HepG2 (cell line): Measurements from ENCODE around the gene C14orf119. TPM values are rescaled to one million over a fixed set of nuclear protein-coding genes. Genes with fewer than 3 reads are reported as not detected.

Source experiments
- ATAC-seq: fragments of 200-7000 bp; cut with Tn5 transposase; 3 replicates; pipeline ENCODE4 v1.9.1; 2020; ENCODE audit warnings: mild to moderate bottlenecking, moderate library complexity
- BruUV-seq: library from RNA; stranded (reverse); fragments of 400-500 nt; replicated peaks from 2 replicates; lab custom pipeline; 2021; lab: Mats Ljungman, UMichigan
- CTCF ChIA-PET: fragments of 300-600 bp; formaldehyde crosslinking; extraction: SDS; loops from one replicate; lab custom pipeline; 2021; ENCODE audit warnings: low total read pairs, inconsistent platforms, low intra/inter-chr PET ratio; lab: Yijun Ruan, JAX
- POLR2A ChIA-PET: fragments of 350-600 bp; sonication (Branson Sonifier 250); formaldehyde crosslinking; loops from one replicate; lab custom pipeline; 2020; ENCODE audit warnings: antibody characterized with exemption, inconsistent platforms; lab: Yijun Ruan, JAX
- DNase-seq: peaks from one replicate; pipeline ENCODE4 v3.0.0-alpha.2; 2015; ENCODE audit warnings: low spot score
- FAIRE-seq: peaks from 3 replicates; lab custom pipeline; 2011; peaks lifted over from hg19 to GRCh38; lab: Jason Lieb, UNC
- H2AFZ ChIP-seq: one replicate; pipeline ENCODE4 v1.6.1; 2011; ENCODE audit warnings: low read length, inconsistent platforms
- H3K27ac ChIP-seq: fragments of 300-600 bp; 3 replicates; pipeline ENCODE4 v1.8.0; 2011; ENCODE audit warnings: mixed run types, mild to moderate bottlenecking, mixed read lengths, low read length, inconsistent platforms; ENCODE audit not compliant: insufficient read depth; ENCODE audit errors: extremely low read length
- H3K27me3 ChIP-seq, 2 experiments: fragments of 200-600 bp in 1 of 2; 2 replicates in 1 of 2; 3 replicates in 1 of 2; pipeline versions ENCODE4 v1.6.0 to v1.8.0; 2011; ENCODE audit warnings: low read length in 2 of 2, mild to moderate bottlenecking in 2 of 2, moderate library complexity in 2 of 2, inconsistent platforms in 1 of 2; ENCODE audit not compliant: insufficient read depth in 2 of 2, control insufficient read depth in 1 of 2
- H3K36me3 ChIP-seq, 2 experiments: fragments of 200-600 bp in 1 of 2; replicated peaks in 1 of 2; 2 replicates in 1 of 2; 3 replicates in 1 of 2; pipeline versions ENCODE4 v1.5.1 to v1.8.0; 2011; ENCODE audit warnings: low read length in 2 of 2, inconsistent platforms in 1 of 2; ENCODE audit not compliant: insufficient read depth in 2 of 2, control insufficient read depth in 1 of 2
- H3K4me1 ChIP-seq: 2 replicates; pipeline ENCODE4 v1.5.1; 2012; ENCODE audit warnings: low read length, inconsistent platforms; ENCODE audit not compliant: insufficient read depth
- H3K4me2 ChIP-seq: 2 replicates; pipeline ENCODE4 v1.6.0; 2011; ENCODE audit warnings: low read depth, low read length, inconsistent platforms
- H3K4me3 ChIP-seq, 3 experiments: fragments of 200-600 bp in 1 of 3; sonication (generic), shearing (Covaris generic) in 1 of 3; replicated peaks in 1 of 3; 2 replicates each; pipeline ENCODE4 v1.5.1; 2011 to 2016; ENCODE audit warnings: low read length in 3 of 3, inconsistent platforms in 2 of 3, low read depth in 2 of 3, mild to moderate bottlenecking in 2 of 3, control low read depth in 1 of 3, mixed read lengths in 1 of 3; ENCODE audit not compliant: insufficient read depth in 1 of 3
- H3K79me2 ChIP-seq: one replicate; pipeline ENCODE4 v1.6.1; 2011; ENCODE audit warnings: low read length, inconsistent platforms; ENCODE audit not compliant: insufficient read depth
- H3K9ac ChIP-seq: 2 replicates; pipeline ENCODE4 v1.6.0; 2011; ENCODE audit warnings: mild to moderate bottlenecking, low read depth, low read length, inconsistent platforms; ENCODE audit not compliant: insufficient read depth
- H3K9me3 ChIP-seq: 2 replicates; pipeline ENCODE4 v1.5.1; 2012; ENCODE audit warnings: mild to moderate bottlenecking, low read length
- H4K20me1 ChIP-seq: 2 replicates; pipeline ENCODE4 v1.6.0; 2011; ENCODE audit warnings: inconsistent platforms, mild to moderate bottlenecking, low read length, moderate library complexity; ENCODE audit not compliant: insufficient read depth
- ATF7 ChIP-seq, 2 experiments: fragments of 450-650 bp in 1 of 2; sonication (generic) in 1 of 2; formaldehyde crosslinking in 1 of 2; IDR thresholded peaks; 2 replicates each; pipeline versions ENCODE4 v1.4.0 to v1.6.1; 2016 to 2020; ENCODE audit warnings: antibody characterized with exemption in 1 of 2, mild to moderate bottlenecking in 1 of 2, missing genetic modification reagents in 1 of 2
- BHLHE40 ChIP-seq: IDR thresholded peaks from 2 replicates; pipeline ENCODE4 v1.6.1; 2011; ENCODE audit warnings: low read length, improper control_type of control experiment
- KLF9 ChIP-seq: IDR thresholded peaks from 2 replicates; pipeline ENCODE4 v1.6.1; 2016; ENCODE audit warnings: low read depth
- NR1H2 ChIP-seq: sonication (generic); formaldehyde crosslinking; IDR thresholded peaks from 2 replicates; pipeline ENCODE4 v1.8.1; 2022; ENCODE audit warnings: low read depth, missing genetic modification reagents, borderline replicate concordance
- PBX2 ChIP-seq: IDR thresholded peaks from 2 replicates; pipeline ENCODE4 v1.6.1; 2016; ENCODE audit warnings: control low read depth
- POLR2A ChIP-seq, 2 experiments: IDR thresholded peaks; 2 replicates each; pipeline ENCODE4 v1.6.1; 2011; ENCODE audit warnings: low read depth in 2 of 2, low read length in 2 of 2, mild to moderate bottlenecking in 1 of 2, moderate library complexity in 1 of 2; ENCODE audit not compliant: insufficient read depth in 1 of 2
- SAFB2 ChIP-seq: sonication (generic); formaldehyde crosslinking; IDR thresholded peaks from 2 replicates; pipeline ENCODE4 v1.5.1; 2020; ENCODE audit warnings: missing genetic modification reagents, low read depth, mild to moderate bottlenecking, borderline replicate concordance
- ZBTB8A ChIP-seq: sonication (generic); formaldehyde crosslinking; IDR thresholded peaks from 2 replicates; pipeline ENCODE4 v1.4.0; 2020; ENCODE audit warnings: mild to moderate bottlenecking, low read depth, missing genetic modification reagents, borderline replicate concordance
- ZKSCAN5 ChIP-seq: sonication (generic); formaldehyde crosslinking; IDR thresholded peaks from 2 replicates; pipeline ENCODE4 v1.5.1; 2020; ENCODE audit warnings: mild to moderate bottlenecking, missing genetic modification reagents
- ZNF256 ChIP-seq: sonication (generic); formaldehyde crosslinking; conservative IDR thresholded peaks from 2 replicates; pipeline ENCODE4 v1.4.0; 2020; ENCODE audit warnings: missing genetic modification reagents
- ZNF451 ChIP-seq: sonication (generic); formaldehyde crosslinking; IDR thresholded peaks from 2 replicates; pipeline ENCODE4 v1.5.0; 2020; ENCODE audit warnings: mild to moderate bottlenecking, missing genetic modification reagents
- ZNF572 ChIP-seq: sonication (generic); formaldehyde crosslinking; IDR thresholded peaks from 2 replicates; pipeline ENCODE4 v1.5.1; 2020; ENCODE audit warnings: mild to moderate bottlenecking, missing genetic modification reagents
- ZNF782 ChIP-seq: sonication (generic); formaldehyde crosslinking; IDR thresholded peaks from 2 replicates; pipeline ENCODE4 v1.4.0; 2020; ENCODE audit warnings: missing genetic modification reagents, mild to moderate bottlenecking, borderline replicate concordance
- ZNF891 ChIP-seq: sonication (generic); formaldehyde crosslinking; IDR thresholded peaks from 2 replicates; pipeline ENCODE4 v1.5.0; 2020; ENCODE audit warnings: mild to moderate bottlenecking, missing genetic modification reagents
- WGBS: methylation state at CpG from one replicate; pipeline ENCODE4 v1.1.6; 2017; ENCODE audit warnings: low lambda C conversion rate; 5-methylcytosine and 5-hydroxymethylcytosine counted together
- in situ Hi-C: cut with HindIII; loops from 2 replicates; pipeline ENCODE4 v1.10.0; 2017; ENCODE audit warnings: low pct_unique_long_range_greater_than_20kb; ENCODE audit not compliant: extremely low pct_ligation_motif_present
- intact Hi-C: fragments of 100-400 bp; cut with micrococcal nuclease; formaldehyde crosslinking; loops from one replicate; pipeline ENCODE4 v1.10.0; 2022; ENCODE audit not compliant: unreplicated experiment
- polyA plus RNA-seq, 8 experiments: library from polyadenylated mRNA; depleted of rRNA in 3 of 8; stranded (reverse) in 7 of 8; unstranded in 1 of 8; fragments of >200 nt; fragmentation: Illumina TruSeq in 4 of 8; extraction: Trizol in 4 of 8; gene quantifications; 2 replicates each; pipeline versions ENCODE4 v1.2.1 to v1.2.3, GENCODE V29; 2011 to 2016; ENCODE audit warnings: low read depth in 4 of 8, missing spikeins in 1 of 8, mixed read lengths in 1 of 8; ENCODE audit not compliant: insufficient read depth in 1 of 8
- total RNA-seq, 5 experiments: library from RNA; depleted of rRNA; stranded (reverse); fragments of >200 nt; fragmentation: Illumina TruSeq; extraction: Trizol; gene quantifications; 2 replicates each; pipeline ENCODE4 v1.2.3, GENCODE V29; 2016; ENCODE audit warnings: low read depth in 1 of 5
- TF ChIP-seq, protein P1 (sequence below): sonication (generic); formaldehyde crosslinking; IDR thresholded peaks from 2 replicates; pipeline ENCODE4 v1.8.0; 2023; ENCODE audit warnings: mild to moderate bottlenecking, missing genetic modification reagents
- TF ChIP-seq, protein P2 (sequence below): sonication (generic); formaldehyde crosslinking; IDR thresholded peaks from 2 replicates; pipeline ENCODE4 v1.5.0; 2020; ENCODE audit warnings: mild to moderate bottlenecking, missing genetic modification reagents, borderline replicate concordance

Gene C14orf119
- total and polyA plus RNA-seq, 2 of the 13 experiments (the other 11 are each of a cell fraction or from before 2014, with no cell fraction given): 117 to 206 TPM

DNA sequence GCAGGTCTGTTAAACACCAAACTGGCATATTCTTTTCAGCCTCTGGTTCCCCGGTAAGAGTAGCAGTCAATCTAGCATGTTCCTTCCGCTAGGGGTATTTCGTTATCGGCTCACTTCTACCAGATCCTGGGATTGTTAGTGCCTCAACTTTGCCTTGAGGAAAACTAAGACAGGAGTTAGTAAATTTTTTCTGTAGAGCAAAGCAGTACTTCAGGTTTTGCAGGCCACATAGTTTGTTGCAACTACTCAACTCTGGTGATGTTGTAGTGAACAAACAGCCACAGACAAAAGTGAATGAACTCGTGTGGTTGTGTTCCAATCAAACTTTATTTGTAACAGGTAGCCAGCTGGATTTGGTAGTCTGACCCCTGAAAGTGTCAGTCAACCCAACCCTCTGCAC lies 31.7 kb upstream of the C14orf119 start:
- no peaks in the 10 kb centered on the region for H3K9me3 ChIP-seq
- peaks cover 74 to 88% of the 10 kb centered on the region in 2 experiments for H3K36me3 ChIP-seq
- POLR2A ChIA-PET: interaction anchor here (2.1 to 2.4 kb wide), 2 partner anchors 32 to 57 kb away, joined by 10 to 19 read pairs; partner anchors contain the start of genes ACIN1 and C14orf119
- peaks cover 21% of the 10 kb centered on the region for H3K79me2 ChIP-seq
- FAIRE-seq: no peak
- in situ Hi-C loops (no loop called here), intact Hi-C loops (no loop called here)
- no peak overlapping the region for H2AFZ ChIP-seq
- peaks cover 17% of the 10 kb centered on the region for H4K20me1 ChIP-seq
- WGBS: 95% methylated on average over 5 of the region's 5 CpGs
- DNase-seq: no peak
- no peaks in the 10 kb centered on the region for H3K27me3 ChIP-seq
- peaks cover 15% of the 10 kb centered on the region for H3K4me1 ChIP-seq
- CTCF ChIA-PET: no interaction called here
- H3K4me3 ChIP-seq: no peak overlapping the region
- BruUV-seq: no TSS peak
- H3K27ac ChIP-seq: no peak overlapping the region
- H3K9ac ChIP-seq: no peak overlapping the region
- no peak for ATAC-seq
- H3K4me2 ChIP-seq: no peak overlapping the region
- no peak for TF ChIP-seq ZNF256 (CRISPR knock-in tag)
- TF ChIP-seq POLR2A (IDR thresholded peaks at IDR 0.05; ENCODE audit: insufficient read depth in 1 of 2, low read depth in 2 of 2, low read length in 2 of 2): peak in 1 of 2 experiments; percentile 15; a peak in 1 of 4 replicates
- TF ChIP-seq NR1H2: no peak
- TF ChIP-seq SAFB2: no peak
- TF ChIP-seq, protein P1, sequence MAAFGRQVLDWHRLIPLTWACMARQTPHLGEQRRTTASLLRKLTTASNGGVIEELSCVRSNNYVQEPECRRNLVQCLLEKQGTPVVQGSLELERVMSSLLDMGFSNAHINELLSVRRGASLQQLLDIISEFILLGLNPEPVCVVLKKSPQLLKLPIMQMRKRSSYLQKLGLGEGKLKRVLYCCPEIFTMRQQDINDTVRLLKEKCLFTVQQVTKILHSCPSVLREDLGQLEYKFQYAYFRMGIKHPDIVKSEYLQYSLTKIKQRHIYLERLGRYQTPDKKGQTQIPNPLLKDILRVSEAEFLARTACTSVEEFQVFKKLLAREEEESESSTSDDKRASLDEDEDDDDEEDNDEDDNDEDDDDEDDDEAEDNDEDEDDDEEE: 0 out of 2 replicates have a peak, but pooled peaks have one; percentile 5
- no peak for TF ChIP-seq ZNF782 (CRISPR knock-in tag)
- no peak for TF ChIP-seq ZNF891
- no peak for TF ChIP-seq KLF9 (CRISPR knock-in tag)
- no peak for TF ChIP-seq PBX2 (CRISPR knock-in tag)
- no peak for TF ChIP-seq ZNF572 (CRISPR knock-in tag)
- no peak for TF ChIP-seq BHLHE40
- no peak for TF ChIP-seq ZNF451 (CRISPR knock-in tag)
- TF ChIP-seq, protein P2, sequence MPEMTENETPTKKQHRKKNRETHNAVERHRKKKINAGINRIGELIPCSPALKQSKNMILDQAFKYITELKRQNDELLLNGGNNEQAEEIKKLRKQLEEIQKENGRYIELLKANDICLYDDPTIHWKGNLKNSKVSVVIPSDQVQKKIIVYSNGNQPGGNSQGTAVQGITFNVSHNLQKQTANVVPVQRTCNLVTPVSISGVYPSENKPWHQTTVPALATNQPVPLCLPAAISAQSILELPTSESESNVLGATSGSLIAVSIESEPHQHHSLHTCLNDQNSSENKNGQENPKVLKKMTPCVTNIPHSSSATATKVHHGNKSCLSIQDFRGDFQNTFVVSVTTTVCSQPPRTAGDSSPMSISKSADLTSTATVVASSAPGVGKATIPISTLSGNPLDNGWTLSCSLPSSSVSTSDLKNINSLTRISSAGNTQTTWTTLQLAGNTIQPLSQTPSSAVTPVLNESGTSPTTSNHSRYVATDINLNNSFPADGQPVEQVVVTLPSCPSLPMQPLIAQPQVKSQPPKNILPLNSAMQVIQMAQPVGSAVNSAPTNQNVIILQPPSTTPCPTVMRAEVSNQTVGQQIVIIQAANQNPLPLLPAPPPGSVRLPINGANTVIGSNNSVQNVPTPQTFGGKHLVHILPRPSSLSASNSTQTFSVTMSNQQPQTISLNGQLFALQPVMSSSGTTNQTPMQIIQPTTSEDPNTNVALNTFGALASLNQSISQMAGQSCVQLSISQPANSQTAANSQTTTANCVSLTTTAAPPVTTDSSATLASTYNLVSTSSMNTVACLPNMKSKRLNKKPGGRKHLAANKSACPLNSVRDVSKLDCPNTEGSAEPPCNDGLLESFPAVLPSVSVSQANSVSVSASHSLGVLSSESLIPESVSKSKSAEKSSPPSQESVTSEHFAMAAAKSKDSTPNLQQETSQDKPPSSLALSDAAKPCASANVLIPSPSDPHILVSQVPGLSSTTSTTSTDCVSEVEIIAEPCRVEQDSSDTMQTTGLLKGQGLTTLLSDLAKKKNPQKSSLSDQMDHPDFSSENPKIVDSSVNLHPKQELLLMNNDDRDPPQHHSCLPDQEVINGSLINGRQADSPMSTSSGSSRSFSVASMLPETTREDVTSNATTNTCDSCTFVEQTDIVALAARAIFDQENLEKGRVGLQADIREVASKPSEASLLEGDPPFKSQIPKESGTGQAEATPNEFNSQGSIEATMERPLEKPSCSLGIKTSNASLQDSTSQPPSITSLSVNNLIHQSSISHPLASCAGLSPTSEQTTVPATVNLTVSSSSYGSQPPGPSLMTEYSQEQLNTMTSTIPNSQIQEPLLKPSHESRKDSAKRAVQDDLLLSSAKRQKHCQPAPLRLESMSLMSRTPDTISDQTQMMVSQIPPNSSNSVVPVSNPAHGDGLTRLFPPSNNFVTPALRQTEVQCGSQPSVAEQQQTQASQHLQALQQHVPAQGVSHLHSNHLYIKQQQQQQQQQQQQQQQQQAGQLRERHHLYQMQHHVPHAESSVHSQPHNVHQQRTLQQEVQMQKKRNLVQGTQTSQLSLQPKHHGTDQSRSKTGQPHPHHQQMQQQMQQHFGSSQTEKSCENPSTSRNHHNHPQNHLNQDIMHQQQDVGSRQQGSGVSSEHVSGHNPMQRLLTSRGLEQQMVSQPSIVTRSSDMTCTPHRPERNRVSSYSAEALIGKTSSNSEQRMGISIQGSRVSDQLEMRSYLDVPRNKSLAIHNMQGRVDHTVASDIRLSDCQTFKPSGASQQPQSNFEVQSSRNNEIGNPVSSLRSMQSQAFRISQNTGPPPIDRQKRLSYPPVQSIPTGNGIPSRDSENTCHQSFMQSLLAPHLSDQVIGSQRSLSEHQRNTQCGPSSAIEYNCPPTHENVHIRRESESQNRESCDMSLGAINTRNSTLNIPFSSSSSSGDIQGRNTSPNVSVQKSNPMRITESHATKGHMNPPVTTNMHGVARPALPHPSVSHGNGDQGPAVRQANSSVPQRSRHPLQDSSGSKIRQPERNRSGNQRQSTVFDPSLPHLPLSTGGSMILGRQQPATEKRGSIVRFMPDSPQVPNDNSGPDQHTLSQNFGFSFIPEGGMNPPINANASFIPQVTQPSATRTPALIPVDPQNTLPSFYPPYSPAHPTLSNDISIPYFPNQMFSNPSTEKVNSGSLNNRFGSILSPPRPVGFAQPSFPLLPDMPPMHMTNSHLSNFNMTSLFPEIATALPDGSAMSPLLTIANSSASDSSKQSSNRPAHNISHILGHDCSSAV (CRISPR knock-in tag): no peak
- no peak for TF ChIP-seq ZBTB8A (CRISPR knock-in tag)
- TF ChIP-seq ATF7 (IDR thresholded peaks at IDR 0.05): no peak
- no peak for TF ChIP-seq ATF7 (CRISPR knock-in tag; IDR thresholded peaks at IDR 0.05)
- TF ChIP-seq ZKSCAN5 (CRISPR knock-in tag): no peak
